ENCODE measurements around the gene TSC22D1. TPM values are rescaled to one million over a fixed set of nuclear protein-coding genes. Genes with fewer than 3 reads are reported as not detected.

TSC22D1 gene
- total RNA-seq, 3 donors from 2014 or later = 74.2 to 235 (median 232) TPM

DNA sequence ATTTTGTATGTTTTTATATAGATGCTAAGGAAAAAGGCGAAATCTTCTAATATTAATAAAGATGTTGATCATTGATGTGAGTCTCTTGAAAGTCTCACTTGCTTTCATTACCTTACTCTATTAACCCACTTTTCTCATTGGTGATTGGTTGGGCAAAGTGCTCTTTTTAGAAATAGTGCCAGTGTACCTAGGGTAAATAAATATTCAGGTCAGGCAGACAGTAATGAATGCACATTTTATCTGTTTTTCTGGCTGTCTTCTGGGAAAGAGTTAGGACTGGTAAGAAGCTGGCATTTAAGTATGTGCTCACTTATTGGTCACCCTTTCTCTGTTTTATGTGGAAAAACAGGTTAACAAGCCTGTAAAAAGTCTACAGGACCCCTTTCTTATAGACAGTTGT lies 191.4 kb downstream of the TSC22D1 start:
- intact Hi-C loops (cut with DNase I; ENCODE audit: low total_unique reads) = no loop called here
- TF ChIP-seq, protein P1, sequence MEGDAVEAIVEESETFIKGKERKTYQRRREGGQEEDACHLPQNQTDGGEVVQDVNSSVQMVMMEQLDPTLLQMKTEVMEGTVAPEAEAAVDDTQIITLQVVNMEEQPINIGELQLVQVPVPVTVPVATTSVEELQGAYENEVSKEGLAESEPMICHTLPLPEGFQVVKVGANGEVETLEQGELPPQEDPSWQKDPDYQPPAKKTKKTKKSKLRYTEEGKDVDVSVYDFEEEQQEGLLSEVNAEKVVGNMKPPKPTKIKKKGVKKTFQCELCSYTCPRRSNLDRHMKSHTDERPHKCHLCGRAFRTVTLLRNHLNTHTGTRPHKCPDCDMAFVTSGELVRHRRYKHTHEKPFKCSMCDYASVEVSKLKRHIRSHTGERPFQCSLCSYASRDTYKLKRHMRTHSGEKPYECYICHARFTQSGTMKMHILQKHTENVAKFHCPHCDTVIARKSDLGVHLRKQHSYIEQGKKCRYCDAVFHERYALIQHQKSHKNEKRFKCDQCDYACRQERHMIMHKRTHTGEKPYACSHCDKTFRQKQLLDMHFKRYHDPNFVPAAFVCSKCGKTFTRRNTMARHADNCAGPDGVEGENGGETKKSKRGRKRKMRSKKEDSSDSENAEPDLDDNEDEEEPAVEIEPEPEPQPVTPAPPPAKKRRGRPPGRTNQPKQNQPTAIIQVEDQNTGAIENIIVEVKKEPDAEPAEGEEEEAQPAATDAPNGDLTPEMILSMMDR (IDR thresholded peaks at IDR 0.05) = no peak
- TF ChIP-seq POLR2AphosphoS5 (IDR thresholded peaks at IDR 0.05) (no peak), POLR2A (IDR thresholded peaks at IDR 0.05) (no peak)
- H3K4me1 ChIP-seq = no peaks in the 10 kb centered on the region
- H3K27ac ChIP-seq = no peak overlapping the region
- no peaks in the 10 kb centered on the region for H3K36me3 ChIP-seq
- DNase-seq (ENCODE audit: low spot score in 2 of 2) = no peak
- no peaks in the 10 kb centered on the region for H3K9me3 ChIP-seq
- H3K4me3 ChIP-seq = no peak overlapping the region
- H3K27me3 ChIP-seq = no peaks in the 10 kb centered on the region

DNA sequence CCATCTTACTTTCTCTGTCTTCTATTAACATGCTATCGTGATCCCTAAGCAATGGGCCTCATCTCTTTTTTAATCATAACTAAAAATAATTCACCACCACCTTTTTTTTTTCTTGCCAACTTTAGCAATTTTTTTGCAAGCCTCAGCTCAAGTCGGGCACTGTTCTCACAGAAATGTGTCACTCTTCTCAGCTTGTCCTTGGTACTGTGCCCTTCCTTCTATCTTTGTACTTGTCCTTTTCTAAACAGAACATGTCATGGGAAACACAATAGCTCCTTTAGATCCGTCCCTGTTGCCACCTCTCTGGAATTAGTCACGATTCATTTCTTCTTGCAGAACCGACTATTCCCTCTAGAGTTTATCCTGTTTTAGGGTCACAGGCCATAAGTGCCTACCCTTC lies 192.2 kb downstream of the TSC22D1 start:
- Histone ChIP-seq H3K27me3 (no peaks in the 10 kb centered on the region), H3K4me3 (no peak overlapping the region), H3K36me3 (no peaks in the 10 kb centered on the region), H3K9me3 (no peaks in the 10 kb centered on the region), H3K27ac (no peak overlapping the region), H3K4me1 (no peaks in the 10 kb centered on the region)
- DNase-seq (ENCODE audit: low spot score in 2 of 2) = no peak
- TF ChIP-seq, protein P1 (IDR thresholded peaks at IDR 0.05) = no peak
- TF ChIP-seq POLR2A (IDR thresholded peaks at IDR 0.05) (no peak), POLR2AphosphoS5 (IDR thresholded peaks at IDR 0.05) (no peak)
- intact Hi-C loops (cut with DNase I; ENCODE audit: low total_unique reads) = no loop called here

DNA sequence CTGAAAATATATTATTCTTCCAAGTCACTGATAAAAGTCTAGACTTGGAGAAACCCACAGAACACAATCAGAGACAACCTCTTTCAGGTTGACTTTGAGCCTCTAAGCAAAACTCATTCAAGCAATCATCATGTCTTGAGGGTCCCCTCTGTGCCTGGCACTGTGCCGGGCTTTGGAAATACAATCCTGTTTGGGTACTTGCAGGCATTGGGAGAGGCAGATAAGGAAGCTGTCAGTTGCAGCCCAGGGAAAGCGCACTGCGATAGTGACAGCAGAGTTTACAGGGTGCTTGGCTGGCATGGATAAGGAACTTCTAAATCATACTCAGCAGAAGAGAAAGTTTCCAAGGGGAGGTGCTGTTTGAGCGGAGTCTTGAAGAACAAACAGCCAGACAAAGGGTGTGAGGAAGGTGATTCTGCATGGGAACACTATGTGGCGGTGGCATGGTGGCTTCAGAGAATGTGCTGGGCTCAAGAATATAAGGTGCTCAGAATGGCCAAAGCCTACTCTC lies 193.4 kb downstream of the TSC22D1 start:
- Histone ChIP-seq H3K4me1 (no peaks in the 10 kb centered on the region), H3K9me3 (no peaks in the 10 kb centered on the region), H3K27ac (no peak overlapping the region), H3K4me3 (no peak overlapping the region), H3K36me3 (no peaks in the 10 kb centered on the region), H3K27me3 (no peaks in the 10 kb centered on the region)
- intact Hi-C loops (cut with DNase I; ENCODE audit: low total_unique reads) = no loop called here
- no peak for DNase-seq (ENCODE audit: low spot score in 2 of 2)
- TF ChIP-seq POLR2AphosphoS5 (IDR thresholded peaks at IDR 0.05) = no peak
- no peak for TF ChIP-seq POLR2A (IDR thresholded peaks at IDR 0.05)
- TF ChIP-seq, protein P1 (IDR thresholded peaks at IDR 0.05) = no peak

Other genes with a start within 250 kb of the TSC22D1 start
- gene SERP2, start 202.5 kb downstream of the TSC22D1 start, total RNA-seq = 1 to 10 TPM; 2.6 to 6.9 (median 6.4) TPM